Fibroblast of peridontal ligament (primary cell): Measurements from ENCODE around the gene ATP13A4.

ENCODE experiments used
- DNase-seq: peaks from one replicate; pipeline ENCODE4 v3.0.0-alpha.2; 2010; ENCODE audit errors: extremely low read depth

The ATP13A4 gene

DNA sequence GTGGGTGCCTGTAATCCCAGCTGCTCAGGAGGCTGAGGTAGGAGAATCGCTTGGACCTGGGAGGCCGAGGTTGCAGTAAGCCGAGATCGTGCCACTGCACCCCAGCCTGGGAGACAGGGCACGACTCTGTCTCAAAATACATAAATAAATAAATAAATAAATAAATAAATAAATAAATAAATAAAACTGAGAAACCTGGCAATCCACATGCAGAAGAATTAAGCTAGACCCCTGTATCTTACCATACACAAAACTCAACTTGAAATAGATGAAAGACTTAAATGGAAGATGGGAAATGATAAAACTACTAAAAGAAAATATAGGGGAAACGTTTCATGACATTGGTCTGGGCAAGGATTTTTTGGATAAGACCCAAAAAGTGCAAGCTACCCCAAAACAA is 58.0 kb downstream of the ATP13A4 start:
- no peak for DNase-seq

GRCh38 chr3:193491026-193491425 is 63.7 kb downstream of the ATP13A4 start:
- no peak for DNase-seq

DNA sequence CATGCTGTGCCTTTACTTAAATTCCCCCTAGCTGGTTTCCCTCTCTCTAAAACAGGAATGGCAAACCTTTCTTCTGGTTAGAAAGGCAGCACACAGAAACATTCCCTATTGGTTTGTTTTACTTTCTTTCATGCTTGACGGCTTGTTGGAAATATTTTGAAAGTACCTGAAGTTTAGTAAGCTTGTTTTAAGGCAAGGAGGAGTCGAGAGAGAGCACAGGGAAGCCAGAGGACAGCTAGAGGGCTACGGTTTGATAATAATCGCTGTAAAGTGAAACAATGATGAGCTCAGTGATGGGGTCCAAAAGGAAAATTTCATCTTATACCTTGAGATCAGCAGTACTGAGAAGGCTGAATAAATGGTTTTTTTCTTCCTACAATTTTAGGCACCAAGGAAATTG is 64.1 kb downstream of the ATP13A4 start:
- no peak for DNase-seq

- no peak for DNase-seq
Measured at GRCh38 chr3:193489949-193490348, 64.7 kb downstream of the ATP13A4 start.

GRCh38 chr3:193488741-193489140 is 66.0 kb downstream of the ATP13A4 start:
- no peak for DNase-seq

- no peak for DNase-seq
Measured at GRCh38 chr3:193483988-193484539, 70.6 kb downstream of the ATP13A4 start.

GRCh38 chr3:193481436-193481835 is 73.3 kb downstream of the ATP13A4 start:
- DNase-seq: no peak

DNA sequence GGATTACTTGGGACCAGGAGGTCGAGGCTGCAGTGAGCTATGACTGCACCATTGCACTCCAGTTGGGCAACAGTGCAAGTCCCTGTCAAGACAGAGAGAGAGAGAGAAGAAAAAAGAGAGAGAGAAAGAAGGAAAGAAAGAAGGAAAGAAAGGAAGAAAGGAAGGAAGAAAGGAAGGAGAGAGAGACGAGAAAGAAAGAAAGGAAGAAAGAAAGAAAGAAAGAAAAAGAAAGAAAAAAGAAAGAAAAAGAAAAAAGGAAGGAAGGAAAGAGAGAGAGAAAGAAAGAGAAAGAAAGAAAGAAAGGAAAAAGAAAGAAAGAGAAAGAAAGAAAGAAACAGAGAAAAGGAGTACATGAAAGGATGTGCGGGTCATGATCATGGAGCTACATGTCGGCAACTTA is 80.2 kb downstream of the ATP13A4 start:
- DNase-seq: no peak

DNA sequence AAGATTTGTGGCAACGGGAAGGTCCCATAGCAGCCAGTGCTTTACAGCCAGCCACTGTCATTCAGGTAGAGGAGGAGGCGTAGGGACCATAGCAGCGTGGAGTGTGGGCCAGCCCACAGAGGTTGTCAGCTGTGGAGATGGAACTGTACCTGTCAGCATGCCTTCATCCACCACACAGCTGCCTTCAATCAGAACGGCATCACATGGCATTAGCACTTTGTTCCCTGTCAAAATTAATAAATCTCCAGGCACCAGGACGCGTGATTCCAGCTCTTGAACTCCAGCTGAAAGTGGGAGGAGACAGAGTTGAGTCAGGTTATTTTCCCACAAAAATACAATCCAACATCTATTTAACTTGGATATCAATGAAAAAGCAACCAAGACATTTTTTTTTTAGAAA is 84.0 kb downstream of the ATP13A4 start:
- no peak for DNase-seq

GRCh38 chr3:193465992-193466608 is 88.6 kb downstream of the ATP13A4 start:
- DNase-seq: no peak

- DNase-seq: no peak
Measured at GRCh38 chr3:193464889-193465288, 89.8 kb downstream of the ATP13A4 start.

- DNase-seq: no peak
Measured at GRCh38 chr3:193457526-193457925, 97.2 kb downstream of the ATP13A4 start.

GRCh38 chr3:193452338-193452737 is 102.4 kb downstream of the ATP13A4 start:
- no peak for DNase-seq

DNA sequence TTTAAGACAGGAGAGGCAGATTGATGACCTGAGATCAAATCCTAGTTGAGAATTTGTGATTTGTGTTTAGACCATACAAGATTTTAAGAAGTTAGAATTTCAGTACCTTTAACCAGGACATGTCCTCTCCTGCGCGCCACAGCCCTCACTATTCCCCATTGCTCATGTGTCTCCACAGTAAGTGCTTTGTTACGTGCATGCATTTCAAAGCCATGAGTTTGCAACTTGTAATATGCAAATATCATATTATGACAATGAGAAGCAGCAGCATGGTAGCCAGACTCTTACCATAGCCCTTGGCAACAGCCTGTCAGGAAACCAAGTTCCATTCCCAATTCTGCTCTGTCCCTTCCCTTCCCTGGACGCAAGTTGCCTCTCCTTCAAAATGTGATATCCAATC is 102.8 kb downstream of the ATP13A4 start:
- DNase-seq: no peak

GRCh38 chr3:193446965-193447602 is 107.6 kb downstream of the ATP13A4 start:
- DNase-seq: no peak

DNA sequence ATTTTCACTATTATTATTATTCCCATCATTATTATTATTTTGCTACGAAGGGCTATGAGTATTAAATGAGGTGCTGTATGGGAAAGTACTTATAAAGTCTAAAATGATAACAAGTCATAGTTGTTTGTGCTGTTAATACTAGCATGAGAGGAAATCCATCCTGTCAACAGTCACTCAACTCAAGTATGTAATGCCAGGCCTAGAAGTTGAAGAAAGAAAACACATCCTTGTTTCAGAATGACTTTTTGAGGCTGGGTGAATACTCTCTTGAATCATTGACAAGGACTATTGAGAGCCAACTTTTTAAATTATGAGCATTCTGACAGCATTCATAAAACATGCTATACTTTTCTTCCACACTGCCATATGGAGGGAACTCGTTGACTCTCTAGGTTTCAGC is 115.3 kb downstream of the ATP13A4 start:
- DNase-seq: no peak

DNA sequence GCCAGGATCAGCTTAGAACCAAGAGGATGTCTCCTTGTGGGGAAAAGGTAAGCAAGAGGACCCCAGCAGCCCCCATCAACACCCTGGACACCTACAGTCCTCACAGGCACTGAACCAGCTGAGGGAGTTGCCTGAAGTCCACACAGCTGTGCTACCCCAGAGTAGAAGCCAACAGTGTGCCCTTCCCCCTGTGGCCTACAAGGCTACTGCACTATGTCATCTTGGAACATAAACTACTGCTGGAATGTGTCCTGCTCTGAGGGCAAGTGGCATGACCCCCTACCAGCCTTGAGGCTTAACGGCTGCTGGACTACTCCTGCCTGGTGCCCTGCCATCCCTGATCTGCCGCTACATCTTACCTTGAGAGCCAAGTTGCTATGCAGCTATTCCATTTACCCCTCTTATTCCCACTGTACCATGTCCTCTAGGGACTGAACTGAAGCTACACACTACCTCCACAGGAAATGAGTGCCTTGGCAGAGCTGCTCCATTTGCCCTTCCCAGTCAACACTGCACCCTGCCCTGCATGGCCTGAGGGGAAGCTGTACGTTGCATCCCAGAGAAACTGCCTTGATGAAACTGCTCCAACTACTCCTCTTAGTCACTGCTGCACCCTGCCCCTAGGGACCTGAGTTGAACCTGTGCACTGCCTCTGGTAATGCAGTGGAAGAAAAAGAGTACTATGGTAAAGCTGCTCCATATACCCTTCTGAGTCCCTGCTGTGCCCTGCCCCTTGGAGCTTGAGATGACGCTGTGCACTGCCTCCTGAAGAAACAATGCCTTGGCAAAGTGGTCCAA is 135.9 kb downstream of the ATP13A4 start:
- no peak for DNase-seq

DNA sequence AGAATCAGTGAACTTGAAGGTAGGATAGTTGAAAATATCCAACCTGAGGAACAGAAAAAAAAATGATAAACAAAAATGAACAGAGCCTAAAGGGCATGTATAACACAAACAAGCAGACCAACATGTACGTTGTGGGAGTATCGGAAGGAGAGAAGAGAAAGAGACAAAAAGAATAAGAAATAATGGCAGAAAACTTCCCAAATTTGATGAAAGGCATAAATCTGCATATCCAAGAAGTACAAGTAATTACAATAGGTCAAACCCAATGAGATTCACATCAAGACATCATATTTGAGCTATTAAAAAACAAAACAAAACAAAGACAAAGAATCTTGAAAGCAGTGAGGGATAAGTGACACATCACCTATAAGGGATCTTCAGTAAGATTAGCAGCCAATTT is 138.1 kb downstream of the ATP13A4 start:
- DNase-seq: no peak

DNA sequence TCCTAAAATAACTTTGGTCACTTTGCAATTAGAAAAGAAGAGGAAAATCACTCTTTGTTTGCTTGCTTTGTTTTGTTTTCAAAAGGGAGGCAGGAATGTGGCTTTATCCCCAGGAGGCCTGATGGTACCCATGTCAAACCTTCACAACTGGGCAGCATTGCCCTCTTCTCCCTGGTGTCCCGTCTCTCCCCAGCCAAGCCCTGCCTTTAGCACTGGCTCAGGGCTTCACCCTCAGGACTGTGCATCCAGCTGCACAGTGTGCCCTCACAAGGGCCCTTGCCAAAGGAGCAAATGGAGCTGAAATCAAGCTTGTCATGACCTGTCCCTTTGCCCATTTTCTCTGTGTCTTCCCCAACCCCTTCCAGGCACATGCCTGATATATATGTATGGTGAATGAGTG is 147.0 kb downstream of the ATP13A4 start:
- DNase-seq: no peak

DNA sequence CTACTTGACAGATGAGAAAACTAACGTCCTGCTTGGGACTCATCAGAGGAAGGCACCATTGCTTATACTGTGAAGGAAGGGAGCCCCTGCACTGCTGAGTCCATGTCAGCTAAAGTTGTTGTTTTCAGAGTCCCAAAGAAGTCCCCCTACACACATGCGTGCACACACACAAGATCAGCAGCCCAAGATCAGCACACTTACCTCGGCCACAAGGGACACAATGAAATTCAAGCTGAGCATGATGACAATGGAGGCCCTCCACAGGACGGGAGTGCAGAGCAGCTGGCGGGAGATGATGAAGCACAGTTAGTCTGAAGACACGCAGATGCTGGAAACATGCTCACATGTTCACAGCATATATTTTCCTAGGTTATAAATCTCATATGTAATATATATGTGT is 147.6 kb downstream of the ATP13A4 start:
- DNase-seq: no peak

DNA sequence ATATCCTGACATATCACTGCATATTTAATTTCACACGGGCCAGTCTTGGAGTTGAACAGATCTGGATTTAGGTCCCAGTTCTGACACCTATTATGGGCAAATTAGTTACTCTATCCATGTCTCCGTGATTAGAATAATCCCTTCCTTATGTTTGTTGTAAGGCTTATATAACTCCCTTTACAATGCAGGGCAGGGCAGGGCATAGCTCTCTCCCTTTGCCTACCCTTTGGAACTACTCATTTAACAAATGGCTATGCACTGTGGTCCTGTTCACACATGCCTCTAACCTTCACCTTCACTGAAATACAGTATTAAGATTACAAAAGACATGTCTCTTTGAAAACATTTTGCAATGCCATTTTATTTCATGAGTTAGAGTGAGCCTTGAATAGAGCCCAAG is 151.4 kb downstream of the ATP13A4 start:
- DNase-seq: no peak

DNA sequence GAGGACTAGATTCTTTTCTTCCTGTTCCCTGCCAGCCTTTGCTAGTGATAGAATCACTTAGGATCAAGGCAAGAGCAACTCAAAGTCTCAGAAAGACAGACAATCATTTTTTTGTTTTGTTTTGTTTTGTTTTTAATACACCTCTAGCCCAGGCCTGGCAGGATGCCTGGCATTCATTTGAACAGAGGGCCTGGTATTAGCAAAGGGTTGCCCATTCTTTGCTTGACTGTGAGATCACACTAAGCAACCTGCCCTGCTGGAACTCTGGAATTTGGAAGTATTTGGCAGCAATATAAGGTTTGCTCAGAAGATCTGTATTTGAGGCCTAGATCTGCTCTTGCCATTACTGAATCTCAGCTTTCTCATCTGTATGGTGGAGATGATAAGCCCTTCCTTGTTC is 154.4 kb downstream of the ATP13A4 start:
- no peak for DNase-seq
